NT2/D1 (cell line): ENCODE results near the gene PI4KA.

Source experiments
- SUZ12 ChIP-seq: IDR thresholded peaks from 2 replicates; pipeline ENCODE4 v1.6.1; 2011; ENCODE audit not compliant: insufficient read length, insufficient read depth; ENCODE audit errors: extremely low read depth
- ZNF274 ChIP-seq: IDR thresholded peaks from 2 replicates; pipeline ENCODE4 v1.6.1; 2011; ENCODE audit warnings: mild to moderate bottlenecking, low read depth, low read length

GRCh38 chr22:20751185-20751851, 107.3 kb downstream of the PI4KA start:
- TF ChIP-seq ZNF274, result no peak
- TF ChIP-seq SUZ12, result no peak
